GM20431 (cell line): ENCODE measurements around the gene PSMA3.

Source experiments
- in situ Hi-C: fragments of 300-500 bp; cut with MseI, MboI; formaldehyde crosslinking; loops from one replicate; pipeline ENCODE4 v1.15.0; 2020; ENCODE audit warnings: low sequenced_read_pairs; ENCODE audit not compliant: unreplicated experiment

Gene PSMA3

DNA sequence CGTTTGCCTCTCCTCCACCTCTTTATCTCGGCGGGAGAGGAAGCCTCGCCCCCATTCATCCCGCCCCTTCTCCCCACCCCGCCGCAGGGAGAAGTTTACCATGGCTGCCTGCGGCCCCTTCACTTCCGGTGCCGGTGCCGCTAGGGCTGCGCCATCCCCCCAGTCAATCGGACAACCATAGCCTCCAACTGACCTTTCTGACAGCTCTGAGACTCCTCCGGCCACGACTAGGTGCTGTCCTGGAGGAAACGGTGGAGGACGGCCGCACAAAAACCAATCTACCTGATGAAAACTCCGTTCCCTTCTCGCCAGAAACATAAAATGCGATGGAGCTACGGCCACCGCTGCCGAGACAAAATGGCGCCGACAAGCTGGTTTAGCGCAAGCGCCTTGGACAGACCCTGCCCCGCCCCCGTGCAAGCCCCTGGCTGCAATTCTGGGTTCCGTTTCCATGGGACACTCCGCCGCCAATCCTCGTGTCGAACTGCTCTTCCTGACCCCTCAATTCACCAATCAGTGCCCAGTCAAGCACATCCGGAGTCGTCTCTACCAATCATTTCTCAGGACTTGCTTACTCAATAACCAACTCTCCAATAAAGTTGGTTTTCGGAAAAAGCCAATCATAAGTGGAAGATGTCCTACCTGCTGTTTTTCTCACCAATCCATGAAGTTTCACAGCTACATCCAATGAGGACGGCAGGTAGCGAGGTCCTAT, 53.3 kb downstream of the PSMA3 start:
- in situ Hi-C loops, result no loop called here

GRCh38 chr14:58298477-58299400, 54.1 kb downstream of the PSMA3 start, which contains the start of gene ARID4A:
Gene ARID4A, plus strand, starts transcription at chr14:58298555. Its CDS starts 1,300 bp downstream, at chr14:58299855.
- in situ Hi-C loops, result no loop called here

GRCh38 chr14:58299401-58300330, 55.0 kb downstream of the PSMA3 start:
- in situ Hi-C loops, result no loop called here

- in situ Hi-C loops, result no loop called here
These were observed 56.8 kb downstream of the PSMA3 start for GRCh38 chr14:58301416-58301815.

DNA sequence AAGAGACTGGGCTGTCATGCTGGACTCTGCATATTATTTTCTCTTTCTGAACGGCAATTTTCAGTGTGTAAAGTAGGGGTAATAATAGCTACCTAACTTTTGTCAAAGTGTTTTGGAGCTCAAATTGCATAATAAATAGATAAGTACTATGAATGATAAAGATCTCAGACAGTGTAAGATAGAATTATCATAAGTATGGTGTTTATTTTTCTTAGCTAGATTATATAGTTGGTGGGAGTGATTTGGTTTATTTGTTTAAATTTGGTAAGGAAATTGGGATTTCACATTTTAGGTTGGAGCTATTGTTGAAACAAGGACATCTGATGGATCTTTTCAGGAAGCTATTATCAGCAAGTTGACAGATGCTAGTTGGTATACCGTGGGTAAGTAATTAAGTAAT, 61.1 kb downstream of the PSMA3 start:
- in situ Hi-C loops, result no loop called here

- in situ Hi-C loops, result no loop called here
These were observed 63.1 kb downstream of the PSMA3 start for GRCh38 chr14:58307597-58308316.

- in situ Hi-C loops, result no loop called here
These were observed 64.4 kb downstream of the PSMA3 start for GRCh38 chr14:58309086-58309485.

- in situ Hi-C loops, result no loop called here
These were observed 69.1 kb downstream of the PSMA3 start for GRCh38 chr14:58313699-58314098.

DNA sequence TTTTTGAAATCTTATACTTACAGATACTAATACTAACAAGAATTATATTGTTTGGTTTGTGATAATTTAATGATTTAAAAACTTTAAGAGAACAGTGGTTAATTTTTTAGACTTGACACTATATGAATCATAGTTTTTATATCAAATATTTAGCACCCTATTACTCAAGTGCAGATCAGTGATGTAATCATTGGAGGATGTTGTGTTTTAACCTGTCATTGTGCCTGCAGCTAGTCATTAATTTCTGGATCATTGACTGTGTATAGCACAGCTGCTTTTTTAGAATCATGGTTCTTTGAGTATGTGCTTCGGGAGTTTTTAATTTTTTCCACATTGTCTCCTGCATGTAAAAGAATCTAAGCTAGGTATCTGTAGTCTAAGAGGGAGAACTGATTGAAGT, 71.0 kb downstream of the PSMA3 start:
- in situ Hi-C loops, result no loop called here
